K562 (cell line): ENCODE results near the gene OTUD5. TPM values are rescaled to one million over a fixed set of nuclear protein-coding genes. Genes with fewer than 3 reads are reported as not detected.

Source experiments
- ATAC-seq: fragments of 200-7000 bp; cut with Tn5 transposase; 3 replicates; pipeline ENCODE4 v1.9.1; 2020; ENCODE audit warnings: moderate library complexity
- BruUV-seq: library from RNA; stranded (reverse); fragments of 400-500 nt; replicated peaks from 2 replicates; lab custom pipeline; 2021; lab: Mats Ljungman, UMichigan
- CTCF ChIA-PET: fragments of 300-600 bp; formaldehyde crosslinking; extraction: SDS; loops from one replicate; lab custom pipeline; 2021; ENCODE audit warnings: low intra/inter-chr PET ratio; lab: Yijun Ruan, JAX
- POLR2A ChIA-PET: fragments of 300-600, 350-650 bp; sonication (Branson Sonifier 250); formaldehyde crosslinking; extraction: SDS; loops from one replicate; lab custom pipeline; 2021; ENCODE audit warnings: antibody characterized with exemption, inconsistent platforms; lab: Yijun Ruan, JAX
- DNase-seq, 4 experiments: peaks; one replicate each; pipeline versions ENCODE4 v3.0.0 to v3.0.0-alpha.2; 2011 to 2018; ENCODE audit warnings: low spot score in 3 of 4, mixed read lengths in 3 of 4; ENCODE audit errors: extremely low read depth in 1 of 4
- FAIRE-seq: peaks from 2 replicates; lab custom pipeline; 2011; peaks lifted over from hg19 to GRCh38; lab: Jason Lieb, UNC
- H2AFZ ChIP-seq: 2 replicates; pipeline ENCODE4 v1.6.0; 2011; ENCODE audit warnings: low read depth, low read length, control low read depth, inconsistent platforms
- H3K27ac ChIP-seq: fragments of 200-600 bp; 3 replicates; pipeline ENCODE4 v1.8.0; 2011; ENCODE audit warnings: low read depth, mild to moderate bottlenecking, control low read depth, inconsistent platforms, low read length, moderate library complexity, mixed read lengths; ENCODE audit errors: extremely low read depth
- H3K27me3 ChIP-seq, 2 experiments: fragments of 300-600 bp in 1 of 2; 2 replicates in 1 of 2; 3 replicates in 1 of 2; pipeline versions ENCODE4 v1.6.0 to v1.8.0; 2011; ENCODE audit warnings: inconsistent platforms in 2 of 2, low read length in 2 of 2, mild to moderate bottlenecking in 1 of 2, mixed read lengths in 1 of 2, moderate library complexity in 1 of 2; ENCODE audit not compliant: control insufficient read depth in 2 of 2, insufficient read depth in 2 of 2
- H3K36me3 ChIP-seq: fragments of 300-600 bp; 3 replicates; pipeline ENCODE4 v1.8.0; 2011; ENCODE audit warnings: mild to moderate bottlenecking, low read length, inconsistent platforms; ENCODE audit not compliant: control insufficient read depth, insufficient read depth
- H3K4me1 ChIP-seq, 2 experiments: fragments of 200-600 bp in 1 of 2; replicated peaks in 1 of 2; 2 replicates in 1 of 2; 3 replicates in 1 of 2; pipeline versions ENCODE4 v1.5.1 to v1.8.0; 2011; ENCODE audit warnings: inconsistent platforms in 2 of 2, low read length in 2 of 2, mild to moderate bottlenecking in 1 of 2, mixed read lengths in 1 of 2, moderate library complexity in 1 of 2; ENCODE audit not compliant: control insufficient read depth in 2 of 2, insufficient read depth in 2 of 2
- H3K4me2 ChIP-seq: 2 replicates; pipeline ENCODE4 v1.6.1; 2011; ENCODE audit warnings: low read length, control low read depth, inconsistent platforms, mixed read lengths; ENCODE audit not compliant: insufficient read depth
- H3K4me3 ChIP-seq: fragments of 200-600 bp; sonication (generic), shearing (Covaris generic); 2 replicates; pipeline ENCODE4 v1.5.1; 2016; ENCODE audit warnings: control low read depth, inconsistent platforms
- H3K79me2 ChIP-seq: fragments of 200-600 bp; 3 replicates; pipeline ENCODE4 v1.8.0; 2011; ENCODE audit warnings: low read length, inconsistent platforms; ENCODE audit not compliant: control insufficient read depth, insufficient read depth
- H3K9ac ChIP-seq, 2 experiments: 2 replicates each; pipeline versions ENCODE4 v1.6.0 to v1.6.1; 2011; ENCODE audit warnings: low read depth in 2 of 2, low read length in 2 of 2, control low read depth in 1 of 2, inconsistent platforms in 1 of 2, mild to moderate bottlenecking in 1 of 2, mixed read lengths in 1 of 2; ENCODE audit not compliant: insufficient read depth in 1 of 2
- H3K9me1 ChIP-seq: one replicate; pipeline ENCODE4 v1.6.0; 2011; ENCODE audit warnings: inconsistent platforms, mild to moderate bottlenecking, low read length, moderate library complexity; ENCODE audit not compliant: control insufficient read depth, insufficient read depth
- H3K9me3 ChIP-seq: replicated peaks from 2 replicates; pipeline ENCODE4 v1.5.1; 2011; ENCODE audit warnings: low read depth, low read length, inconsistent platforms; ENCODE audit not compliant: control insufficient read depth, insufficient read depth
- H4K20me1 ChIP-seq: replicated peaks from 2 replicates; pipeline ENCODE4 v1.6.1; 2011; ENCODE audit warnings: low read length, inconsistent platforms, mixed read lengths; ENCODE audit not compliant: control insufficient read depth, insufficient read depth
- BRD9 ChIP-seq: fragments of 450-650 bp; IDR thresholded peaks from 2 replicates; pipeline ENCODE4 v1.6.1; 2018; ENCODE audit warnings: low read depth; ENCODE audit not compliant: partially characterized antibody
- DEAF1 ChIP-seq: fragments of 450-650 bp; formaldehyde crosslinking; IDR thresholded peaks from 2 replicates; pipeline ENCODE4 v1.4.0; 2020; ENCODE audit warnings: mild to moderate bottlenecking, moderate library complexity
- FOXK2 ChIP-seq, 2 experiments: fragments of 450-650 bp; IDR thresholded peaks in 1 of 2; conservative IDR thresholded peaks in 1 of 2; 2 replicates each; pipeline ENCODE4 v1.6.1; 2016; ENCODE audit warnings: low read depth in 2 of 2, mild to moderate bottlenecking in 1 of 2
- FOXM1 ChIP-seq, 2 experiments: fragments of 450-650 bp in 1 of 2; sonication (generic) in 1 of 2; formaldehyde crosslinking in 1 of 2; IDR thresholded peaks; 2 replicates each; pipeline versions ENCODE4 v1.6.1 to v1.9.0; 2017 to 2022; ENCODE audit warnings: low read depth in 2 of 2, mild to moderate bottlenecking in 2 of 2, missing genetic modification reagents in 1 of 2, moderate library complexity in 1 of 2
- KLF10 ChIP-seq: fragments of 250-450 bp; sonication (Bioruptor Pico); IDR thresholded peaks from 2 replicates; pipeline ENCODE4 v1.6.1; 2021; ENCODE audit warnings: matching md5 sums
- MAZ ChIP-seq, 2 experiments: fragments of 450-650 bp in 1 of 2; sonication (generic) in 1 of 2; formaldehyde crosslinking; IDR thresholded peaks in 1 of 2; conservative IDR thresholded peaks in 1 of 2; 2 replicates each; pipeline versions ENCODE4 v1.4.0 to v1.5.0; 2020; ENCODE audit warnings: mild to moderate bottlenecking in 1 of 2, missing genetic modification reagents in 1 of 2
- SMC3 ChIP-seq: conservative IDR thresholded peaks from 2 replicates; pipeline ENCODE4 v1.6.1; 2011; ENCODE audit warnings: low read depth, low read length, improper control_type of control experiment; ENCODE audit not compliant: insufficient read depth
- ZBTB40 ChIP-seq, 2 experiments: fragments of 450-650 bp in 1 of 2; sonication (generic) in 1 of 2; formaldehyde crosslinking in 1 of 2; IDR thresholded peaks; 2 replicates each; pipeline versions ENCODE4 v1.7.1 to v1.9.0; 2016 to 2022; ENCODE audit warnings: inconsistent platforms in 1 of 2, mild to moderate bottlenecking in 1 of 2, missing genetic modification reagents in 1 of 2
- WGBS: fragments of 100-300 bp; shearing (Covaris generic); methylation state at CpG from one replicate; pipeline ENCODE4 v1.1.6; 2016; ENCODE audit warnings: low coverage, mixed read lengths; ENCODE audit not compliant: insufficient coverage; ENCODE audit errors: missing lambda C conversion rate; 5-methylcytosine and 5-hydroxymethylcytosine counted together
- in situ Hi-C: fragments of 300-500 bp; cut with MboI; formaldehyde crosslinking; loops from 4 replicates; pipeline ENCODE4 v1.15.0; 2018; ENCODE audit warnings: inconsistent platforms, mixed read lengths
- intact Hi-C: fragments of 100-400 bp; cut with micrococcal nuclease; formaldehyde crosslinking; loops from 2 replicates; pipeline ENCODE4 v1.14.2; 2022
- polyA plus RNA-seq, 8 experiments: library from polyadenylated mRNA; depleted of rRNA in 4 of 8; stranded (reverse) in 5 of 8; unstranded in 3 of 8; fragments of >200 nt; fragmentation: Nextera tagmentation in 2 of 8; fragmentation: Illumina TruSeq in 1 of 8; extraction: Ambion mirVana in 2 of 8; extraction: Trizol in 1 of 8; gene quantifications; 2 replicates each; pipeline versions ENCODE4 v1.2.1 to v1.2.3, GENCODE V29; 2011 to 2014; ENCODE audit warnings: inconsistent platforms in 1 of 8, missing spikeins in 1 of 8
- total RNA-seq, 7 experiments: library from RNA; depleted of rRNA in 6 of 7; stranded (reverse); fragments of >200 nt in 6 of 7; fragmentation: Illumina TruSeq in 2 of 7; extraction: Trizol in 2 of 7; gene quantifications; 2 replicates each; pipeline versions ENCODE4 v1.2.1 to v1.2.3, GENCODE V29; 2011 to 2021; ENCODE audit warnings: low replicate concordance in 1 of 7

Gene OTUD5
- total and polyA plus RNA-seq, 9 of the 15 experiments (the other 6 are each of a cell fraction or from before 2014, with no cell fraction given), result 3.6 to 102 (median 59.0) TPM

DNA sequence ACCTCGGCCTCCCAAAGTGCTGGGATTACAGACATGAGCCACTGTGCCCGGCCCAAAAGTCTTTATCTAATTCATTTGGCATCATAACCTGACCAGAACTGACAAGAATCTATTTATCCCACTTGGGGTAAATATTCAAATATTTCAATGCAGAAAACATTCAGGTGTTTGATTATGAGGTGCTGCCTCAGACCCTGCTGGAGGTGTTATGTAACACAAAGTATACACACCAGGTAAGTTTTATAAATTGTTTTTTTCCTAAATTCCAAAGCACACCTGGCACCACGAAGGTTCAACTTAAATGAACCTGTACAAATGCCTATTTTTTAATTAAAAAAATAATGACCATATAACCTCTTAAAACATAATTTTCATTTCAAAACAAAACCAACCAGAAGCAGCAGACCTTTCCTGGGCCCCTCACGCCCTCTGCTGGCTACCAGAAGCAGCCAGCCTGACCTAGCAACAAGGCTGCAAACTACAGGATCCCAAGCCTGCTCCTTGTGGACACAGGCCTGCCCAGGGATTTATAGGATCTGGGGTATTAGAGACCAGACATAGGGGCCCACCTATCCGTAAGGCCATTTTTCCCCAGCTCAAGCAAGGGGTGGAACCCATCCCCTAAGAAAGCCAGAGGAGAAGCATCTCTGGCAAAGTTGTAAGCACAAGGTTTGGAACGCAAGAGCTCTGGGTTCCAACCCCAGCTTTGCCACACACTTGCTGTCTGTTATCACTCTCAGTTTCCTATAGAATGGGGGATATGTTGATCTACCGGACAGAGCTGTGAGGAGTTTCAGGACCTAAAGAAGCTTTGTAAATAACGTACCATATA lies 11.7 kb downstream of the OTUD5 start:
- Histone ChIP-seq H3K4me2 (peak overlapping the region; percentile 57), H3K9me3 (no peaks in the 10 kb centered on the region), H3K4me1 (peaks cover 35 to 55% of the 10 kb centered on the region in 2 experiments), H3K9ac (no peak overlapping the region; a peak in 2 of 4 replicates), H3K27ac (peak overlapping the region; percentile 4; the same call in 1 of the 3 replicates), H4K20me1 (no peaks in the 10 kb centered on the region), H3K9me1 (no peaks in the 10 kb centered on the region), H2AFZ (no peak overlapping the region), H3K27me3 (no peaks in the 10 kb centered on the region), H3K4me3 (no peak overlapping the region), H3K36me3 (peaks cover 41% of the 10 kb centered on the region), H3K79me2 (peaks cover 87% of the 10 kb centered on the region)
- peak; percentile 69 for ATAC-seq
- peak; percentile 33 to 72 (median 48) for DNase-seq
- ChIA-PET CTCF (interaction anchor here (2.6 kb wide), 1 partner anchor 29 kb away, joined by 8 read pairs; no protein-coding TSS in a partner anchor), POLR2A (interaction anchor here (0.9 to 2.7 kb wide), 3 partner anchors 10 to 94 kb away, joined by 3 to 14 read pairs (median 6); no protein-coding TSS in a partner anchor)
- WGBS, result 18% methylated on average over 6 of the region's 8 CpGs
- no TSS peak for BruUV-seq
- peak; percentile 73 for FAIRE-seq
- in situ Hi-C loops (no loop called here), intact Hi-C loops (loop anchor here (1.0 kb wide), 1 partner anchor 28 kb away; no protein-coding TSS in a partner anchor)
- peak; percentile 33 for TF ChIP-seq BRD9
- TF ChIP-seq FOXK2 (conservative IDR thresholded peaks at IDR 0.05 in 1 of 2, IDR thresholded peaks at IDR 0.05 in 1 of 2; ENCODE audit: low read depth in 2 of 2), result peak in 1 of 2 experiments; percentile 50; a peak in 1 of 4 replicates
- TF ChIP-seq ZBTB40 (IDR thresholded peaks at IDR 0.05), result no peak
- no peak for TF ChIP-seq ZBTB40 (CRISPR knock-in tag; IDR thresholded peaks at IDR 0.05)
- TF ChIP-seq FOXM1 (IDR thresholded peaks at IDR 0.05; ENCODE audit: low read depth), result peak; percentile 37; the same call in 1 of the 2 replicates
- no peak for TF ChIP-seq FOXM1 (CRISPR knock-in tag; IDR thresholded peaks at IDR 0.05; ENCODE audit: low read depth)
- peak; percentile 69 for TF ChIP-seq DEAF1 (CRISPR knock-in tag)
- TF ChIP-seq KLF10 (CRISPR knock-in tag), result no peak
- TF ChIP-seq SMC3, result peak; percentile 76
- TF ChIP-seq MAZ (CRISPR knock-in tag; conservative IDR thresholded peaks at IDR 0.05 in 1 of 2, IDR thresholded peaks at IDR 0.05 in 1 of 2), result no peak
